ENCODE results near the gene TDRD15. TPM values are rescaled to one million over a fixed set of nuclear protein-coding genes. Genes with fewer than 3 reads are reported as not detected.

TDRD15 gene
- total RNA-seq (ENCODE audit: low replicate concordance), result not detected in 2 replicates

DNA sequence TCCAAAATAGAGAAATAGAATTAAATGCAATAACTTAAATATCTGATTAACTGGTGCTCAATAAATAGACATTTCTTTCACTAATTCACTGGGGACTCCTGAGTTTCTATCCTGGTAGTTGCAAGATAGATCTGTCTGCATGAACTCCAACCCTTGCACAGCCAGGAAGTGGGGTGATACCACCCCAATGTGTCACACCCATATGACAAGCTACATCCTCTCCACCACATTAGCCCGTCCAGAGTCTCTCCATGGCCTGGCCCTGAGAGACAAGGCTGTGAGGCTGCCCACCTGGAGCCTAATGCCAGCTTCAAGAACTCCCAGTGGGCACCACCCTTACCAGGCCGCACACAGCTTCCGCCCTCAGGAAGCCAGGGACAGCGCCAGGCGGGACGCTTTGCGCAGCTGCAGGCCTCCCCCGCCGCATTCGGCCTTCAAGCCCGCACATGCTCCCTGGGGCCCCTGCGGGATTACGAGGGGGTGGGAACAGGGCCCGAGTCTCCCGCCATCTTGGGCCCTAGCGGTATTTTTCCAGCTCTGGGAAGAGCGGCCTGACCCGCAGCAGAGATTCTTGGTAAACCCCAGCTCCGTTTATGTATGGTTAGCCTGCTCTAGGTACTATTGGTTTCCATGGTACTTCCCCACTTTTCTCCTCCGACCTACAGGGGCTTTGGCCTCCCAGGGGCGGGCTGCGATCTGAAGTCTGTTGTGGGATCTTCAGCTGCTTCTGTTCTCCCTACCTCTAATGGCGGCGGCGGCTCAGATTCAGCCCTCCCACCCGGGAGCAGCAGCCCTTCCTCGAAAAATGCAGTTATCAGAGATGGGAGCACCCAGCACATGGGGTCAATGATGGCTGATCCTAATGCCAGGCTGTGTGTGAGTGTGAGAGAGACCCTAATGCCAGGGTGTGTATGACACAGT, at the start of gene TDRD15:
TDRD15 (plus strand) TSS at position 496 of the 921 bp plus-strand sequence. CDS start 13,500 bp downstream, outside the sequence.
- no peak within 1 kb of the TSS for H3K4me2 ChIP-seq
- H3K4me3 ChIP-seq, result no peak within 1 kb of the TSS
- Mint-ChIP-seq H3K9me3 (no peaks in the 10 kb centered on the region), H3K4me3 (no peak within 1 kb of the TSS), H3K27ac (no peak within 1 kb of the TSS), H3K36me3 (no peaks in the 10 kb centered on the region), H3K27me3 (ENCODE audit: insufficient read depth, low read depth) (no peaks in the 10 kb centered on the region), H3K4me1 (no peaks in the 10 kb centered on the region)
- TF ChIP-seq CTCF (IDR thresholded peaks at IDR 0.05), result no peak
- no peak for TF ChIP-seq EZH2 (IDR thresholded peaks at IDR 0.05)
- no peak for TF ChIP-seq EZH2phosphoT487 (IDR thresholded peaks at IDR 0.05)
- no peak for DNase-seq (ENCODE audit: low spot score)
- H3K9me3 ChIP-seq (ENCODE audit: low read depth), result no peaks in the 10 kb centered on the region
- H2AFZ ChIP-seq (replicated peaks), result peak within 1 kb of the TSS; percentile 29
- no peak within 1 kb of the TSS for H3K27ac ChIP-seq
- no peaks in the 10 kb centered on the region for H3K79me2 ChIP-seq (ENCODE audit: low read depth)
- no peak within 1 kb of the TSS for H3K9ac ChIP-seq
- no peaks in the 10 kb centered on the region for H3F3A ChIP-seq (ENCODE audit: low read depth)
- no peaks in the 10 kb centered on the region for H3K36me3 ChIP-seq
- no peaks in the 10 kb centered on the region for H3K4me1 ChIP-seq
- H4K20me1 ChIP-seq (ENCODE audit: low read depth), result no peaks in the 10 kb centered on the region
- no peaks in the 10 kb centered on the region for H3K27me3 ChIP-seq

GRCh38 chr2:21078296-21078695, 45.5 kb upstream of the TDRD15 start:
- Mint-ChIP-seq H3K36me3 (no peaks in the 10 kb centered on the region), H3K27ac (no peak overlapping the region), H3K4me3 (no peak overlapping the region), H3K9me3 (peaks cover 16% of the 10 kb centered on the region), H3K4me1 (no peaks in the 10 kb centered on the region), H3K27me3 (ENCODE audit: insufficient read depth, low read depth) (peaks cover 2% of the 10 kb centered on the region)
- Histone ChIP-seq H3F3A (ENCODE audit: low read depth) (no peaks in the 10 kb centered on the region), H2AFZ (replicated peaks) (no peak overlapping the region), H3K79me2 (ENCODE audit: low read depth) (no peaks in the 10 kb centered on the region), H3K36me3 (no peaks in the 10 kb centered on the region), H3K27ac (no peak overlapping the region), H3K4me2 (no peak overlapping the region), H3K9ac (no peak overlapping the region), H3K4me3 (no peak overlapping the region), H4K20me1 (ENCODE audit: low read depth) (no peaks in the 10 kb centered on the region), H3K4me1 (peaks cover 2% of the 10 kb centered on the region), H3K27me3 (no peaks in the 10 kb centered on the region), H3K9me3 (ENCODE audit: low read depth) (no peaks in the 10 kb centered on the region)
- DNase-seq (ENCODE audit: low spot score), result no peak
- TF ChIP-seq EZH2 (IDR thresholded peaks at IDR 0.05) (no peak), CTCF (IDR thresholded peaks at IDR 0.05) (no peak), EZH2phosphoT487 (IDR thresholded peaks at IDR 0.05) (no peak)

DNA sequence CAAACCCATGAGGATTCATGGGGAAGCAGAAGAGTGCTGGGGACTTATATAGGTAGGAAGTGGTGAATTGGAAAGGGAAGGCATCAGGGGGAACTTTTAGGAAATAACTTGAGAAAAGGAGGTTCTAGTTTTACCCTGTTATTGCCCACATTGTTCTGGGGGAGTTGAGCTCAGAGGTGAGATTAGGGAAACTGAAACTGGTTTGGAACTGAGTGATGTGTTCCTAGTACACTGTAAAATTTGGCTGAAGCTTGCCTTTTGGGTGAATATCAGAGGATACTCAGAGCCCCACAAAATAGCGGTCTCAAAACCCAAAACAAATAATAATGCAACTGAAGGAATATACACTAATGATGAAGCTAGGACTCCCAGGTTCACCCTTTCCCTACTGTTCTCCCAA, 40.3 kb upstream of the TDRD15 start:
- Mint-ChIP-seq H3K27ac (no peak overlapping the region), H3K4me3 (no peak overlapping the region), H3K36me3 (no peaks in the 10 kb centered on the region), H3K9me3 (peaks cover 10% of the 10 kb centered on the region), H3K4me1 (peaks cover 3% of the 10 kb centered on the region), H3K27me3 (ENCODE audit: insufficient read depth, low read depth) (peaks cover 5% of the 10 kb centered on the region)
- no peak overlapping the region for H3K4me3 ChIP-seq
- H2AFZ ChIP-seq (replicated peaks), result no peak overlapping the region
- no peaks in the 10 kb centered on the region for H4K20me1 ChIP-seq (ENCODE audit: low read depth)
- no peaks in the 10 kb centered on the region for H3K79me2 ChIP-seq (ENCODE audit: low read depth)
- H3K27ac ChIP-seq, result no peak overlapping the region
- no peaks in the 10 kb centered on the region for H3K27me3 ChIP-seq
- no peaks in the 10 kb centered on the region for H3F3A ChIP-seq (ENCODE audit: low read depth)
- H3K4me2 ChIP-seq, result peak overlapping the region; percentile 4
- H3K9me3 ChIP-seq (ENCODE audit: low read depth), result no peaks in the 10 kb centered on the region
- H3K4me1 ChIP-seq, result peaks cover 18% of the 10 kb centered on the region
- H3K36me3 ChIP-seq, result no peaks in the 10 kb centered on the region
- TF ChIP-seq EZH2 (IDR thresholded peaks at IDR 0.05) (no peak), EZH2phosphoT487 (IDR thresholded peaks at IDR 0.05) (no peak), CTCF (IDR thresholded peaks at IDR 0.05) (no peak)
- no peak for DNase-seq (ENCODE audit: low spot score)
- no peak overlapping the region for H3K9ac ChIP-seq
